NB4 (cell line): Measurements from ENCODE around the gene TLE5.
"Not testable (repeated sequence)": the region's sequence is repeated elsewhere in the genome, so short reads cannot be mapped to it uniquely, and the experiment has no call there.

Source experiments
- DNase-seq: peaks from one replicate; pipeline ENCODE4 v3.0.0; 2010; ENCODE audit warnings: low read depth
- H3K4me3 ChIP-seq: one replicate; pipeline ENCODE4 v1.5.1; 2011; ENCODE audit warnings: mild to moderate bottlenecking, low read depth, low read length, moderate library complexity
- CTCF ChIP-seq: IDR thresholded peaks from one replicate; pipeline ENCODE4 v1.5.1; 2012; ENCODE audit warnings: low read depth, low read length
- MAX ChIP-seq: IDR thresholded peaks from 2 replicates; pipeline ENCODE4 v1.6.1; 2011; ENCODE audit warnings: low read depth, low read length
- MYC ChIP-seq: IDR thresholded peaks from 2 replicates; pipeline ENCODE4 v1.6.1; 2011; ENCODE audit warnings: low read depth, low read length
- POLR2A ChIP-seq: IDR thresholded peaks from 2 replicates; pipeline ENCODE4 v1.6.1; 2011; ENCODE audit warnings: mild to moderate bottlenecking; ENCODE audit not compliant: insufficient read length; ENCODE audit errors: extremely low read depth

The TLE5 gene

DNA sequence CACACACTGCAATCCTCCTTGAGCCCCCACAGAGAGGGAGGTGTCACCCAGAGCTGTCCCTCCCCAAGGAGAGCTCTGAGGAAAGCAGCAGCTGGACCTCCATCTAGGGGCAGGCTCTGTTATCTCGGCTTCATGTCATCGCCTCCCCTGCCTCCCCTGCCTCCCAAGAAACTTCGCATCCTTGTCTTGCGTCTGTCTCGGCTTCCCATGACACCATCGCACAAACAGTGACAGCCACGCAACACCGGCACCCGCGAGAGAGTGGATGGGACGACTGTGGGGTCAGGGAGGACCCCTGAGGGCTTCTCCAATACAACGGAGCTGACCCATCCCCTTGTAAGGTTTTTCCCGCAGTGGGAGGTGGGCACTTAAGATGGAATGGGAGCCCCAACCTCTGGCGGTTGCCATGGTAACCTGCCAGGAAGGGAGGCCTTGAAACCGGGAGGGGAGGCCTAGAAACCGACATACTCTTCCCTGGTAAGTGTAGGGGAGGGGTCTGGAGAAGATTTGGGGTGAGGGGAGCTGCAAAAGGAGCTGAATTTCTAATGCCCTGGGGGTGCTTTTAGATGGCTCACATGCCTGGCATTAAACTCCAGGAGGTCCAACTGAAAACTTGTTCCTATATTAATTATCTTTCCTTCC, 49.6 kb downstream of the TLE5 start:
- no peak overlapping the region for H3K4me3 ChIP-seq
- TF ChIP-seq MYC: no peak
- TF ChIP-seq MAX: no peak
- TF ChIP-seq POLR2A: no peak
- TF ChIP-seq CTCF: no peak
- no peak for DNase-seq

GRCh38 chr19:3012059-3012458, 50.2 kb downstream of the TLE5 start:
- H3K4me3 ChIP-seq, DNase-seq: not testable (repeated sequence)

DNA sequence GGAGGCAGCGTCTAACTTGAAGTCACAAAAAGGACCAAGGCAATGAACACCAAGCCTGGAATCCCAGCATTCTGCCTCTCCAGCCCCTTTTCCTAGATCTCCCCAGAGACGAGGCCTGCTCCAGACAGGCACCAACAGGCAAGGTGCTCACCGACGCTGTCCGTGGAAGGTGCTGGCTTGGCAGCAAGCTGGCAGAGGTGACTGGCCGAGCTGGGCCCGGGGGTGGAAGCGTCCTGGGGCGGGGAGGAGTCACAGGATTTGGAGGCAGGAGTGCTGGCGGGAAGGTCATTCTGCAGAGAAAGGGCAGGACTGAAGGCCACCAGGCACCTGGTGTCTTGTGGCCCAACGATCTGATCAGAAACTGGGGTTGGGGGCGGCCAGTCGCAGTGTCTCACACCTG, 51.4 kb downstream of the TLE5 start:
- TF ChIP-seq MYC: no peak
- H3K4me3 ChIP-seq: no peak overlapping the region
- DNase-seq: no peak

GRCh38 chr19:3008994-3009393, 53.3 kb downstream of the TLE5 start:
- no peak overlapping the region for H3K4me3 ChIP-seq
- no peak for TF ChIP-seq POLR2A
- no peak for TF ChIP-seq MAX
- no peak for TF ChIP-seq CTCF
- TF ChIP-seq MYC: no peak
- no peak for DNase-seq

DNA sequence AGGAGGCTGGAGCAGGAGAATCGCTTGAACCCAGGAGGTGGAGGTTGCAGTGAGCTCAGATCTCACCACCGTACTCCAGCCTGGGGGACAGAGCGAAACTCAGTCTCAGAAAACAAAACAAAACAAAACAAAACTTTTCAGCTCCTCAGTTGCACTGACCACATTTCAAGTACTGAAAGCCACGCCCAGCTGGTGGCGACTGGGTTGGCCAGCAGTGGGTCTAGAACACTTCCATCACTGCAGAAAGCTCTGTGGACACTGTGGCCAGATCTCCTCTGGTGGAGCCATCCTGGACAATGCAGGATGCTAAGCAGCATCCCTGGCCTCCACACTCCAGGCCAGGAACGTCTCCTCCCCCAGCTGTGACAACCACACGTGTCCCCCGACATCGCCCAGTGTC, 54.3 kb downstream of the TLE5 start:
- DNase-seq: no peak

GRCh38 chr19:3006075-3006767, 56.1 kb downstream of the TLE5 start:
- no peak for DNase-seq
- TF ChIP-seq CTCF: no peak
- no peak for TF ChIP-seq MAX
- no peak for TF ChIP-seq MYC
- no peak for TF ChIP-seq POLR2A
- H3K4me3 ChIP-seq: no peak overlapping the region

More for the DNA sequence above, 54.3 kb downstream of the TLE5 start:
- TF ChIP-seq MAX (no peak), CTCF (no peak), POLR2A (no peak), MYC (no peak)
- H3K4me3 ChIP-seq: no peak overlapping the region

DNA sequence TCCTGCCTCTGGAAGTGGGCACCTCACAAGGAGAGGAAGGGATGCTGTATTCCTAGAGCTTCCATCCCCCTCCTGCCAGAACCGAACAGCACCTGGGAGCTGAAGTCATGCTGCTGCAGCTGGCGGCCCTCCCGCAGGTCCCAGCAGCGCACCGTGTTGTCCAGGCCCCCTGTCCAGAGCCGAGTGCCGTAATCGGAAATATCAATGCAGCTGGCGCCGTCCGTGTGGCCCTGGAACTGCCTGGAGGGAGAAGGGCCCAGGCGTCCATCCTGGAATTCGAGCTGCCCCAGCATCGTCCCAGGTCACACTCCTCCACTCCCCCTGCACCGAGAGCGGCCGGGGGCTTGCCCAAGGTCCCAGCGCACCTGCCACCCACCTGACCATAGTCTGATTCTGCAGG, 57.0 kb downstream of the TLE5 start:
- TF ChIP-seq MYC: no peak
- TF ChIP-seq POLR2A: no peak
- TF ChIP-seq CTCF: no peak
- TF ChIP-seq MAX: no peak
- DNase-seq: no peak

More for the DNA sequence above, 57.0 kb downstream of the TLE5 start:
- H3K4me3 ChIP-seq: no peak overlapping the region
